H1 (cell line): ENCODE measurements around the gene SPATA7. TPM values are rescaled to one million over a fixed set of nuclear protein-coding genes. Genes with fewer than 3 reads are reported as not detected.

Experiments
- GTF2F1 ChIP-seq: IDR thresholded peaks from 2 replicates; pipeline ENCODE4 v1.6.1; 2012; ENCODE audit warnings: low read depth, low read length, improper control_type of control experiment, borderline replicate concordance
- HDAC2 ChIP-seq, 2 experiments: fragments of 300-600 bp in 1 of 2; sonication (generic) in 1 of 2; IDR thresholded peaks; 2 replicates each; pipeline ENCODE4 v1.6.1; 2011 to 2012; ENCODE audit warnings: low read depth in 2 of 2, low read length in 2 of 2, mild to moderate bottlenecking in 2 of 2, moderate library complexity in 2 of 2, borderline replicate concordance in 1 of 2, inconsistent platforms in 1 of 2
- SIRT6 ChIP-seq: IDR thresholded peaks from one replicate; pipeline ENCODE4 v1.7.1; 2012; ENCODE audit warnings: low read length, inconsistent platforms
- YY1 ChIP-seq: IDR thresholded peaks from 2 replicates; pipeline ENCODE4 v1.6.1; 2011; ENCODE audit warnings: low read depth, mild to moderate bottlenecking, low read length
- polyA plus RNA-seq, 7 experiments: library from polyadenylated mRNA; depleted of rRNA in 3 of 7; stranded (reverse) in 5 of 7; unstranded in 2 of 7; fragments of >200 nt in 5 of 7; fragments of 200-250 nt in 2 of 7; gene quantifications; 1 replicate in 5 of 7; 2 replicates in 1 of 7; 4 replicates in 1 of 7; pipeline versions ENCODE4 v1.2.1 to v1.2.3, GENCODE V29; 2011 to 2013; ENCODE audit warnings: missing spikeins in 2 of 7, mixed read lengths in 2 of 7
- total RNA-seq: library from RNA; stranded (reverse); fragmentation: NEBNext Ultra II Directional; extraction: Animal tissue kit (Norgen Biotek cat#: 25700); gene quantifications from 2 replicates; pipeline ENCODE4 v1.2.1, GENCODE V29; 2021

SPATA7 gene
- total and polyA plus RNA-seq, 2 of the 8 experiments (the other 6 are each of a cell fraction or from before 2014, with no cell fraction given) = 3.8 to 6.7 TPM

- no peak for TF ChIP-seq GTF2F1
- TF ChIP-seq SIRT6 = no peak
- TF ChIP-seq HDAC2 (IDR thresholded peaks at IDR 0.05; ENCODE audit: borderline replicate concordance in 1 of 2, low read depth in 2 of 2, low read length in 2 of 2) = no peak
- TF ChIP-seq YY1 = no peak
These were observed 5.6 kb upstream of the SPATA7 start (continued) for GRCh38 chr14:88379706-88380343.
